ENCODE data around the gene RAF1.

The RAF1 gene

DNA sequence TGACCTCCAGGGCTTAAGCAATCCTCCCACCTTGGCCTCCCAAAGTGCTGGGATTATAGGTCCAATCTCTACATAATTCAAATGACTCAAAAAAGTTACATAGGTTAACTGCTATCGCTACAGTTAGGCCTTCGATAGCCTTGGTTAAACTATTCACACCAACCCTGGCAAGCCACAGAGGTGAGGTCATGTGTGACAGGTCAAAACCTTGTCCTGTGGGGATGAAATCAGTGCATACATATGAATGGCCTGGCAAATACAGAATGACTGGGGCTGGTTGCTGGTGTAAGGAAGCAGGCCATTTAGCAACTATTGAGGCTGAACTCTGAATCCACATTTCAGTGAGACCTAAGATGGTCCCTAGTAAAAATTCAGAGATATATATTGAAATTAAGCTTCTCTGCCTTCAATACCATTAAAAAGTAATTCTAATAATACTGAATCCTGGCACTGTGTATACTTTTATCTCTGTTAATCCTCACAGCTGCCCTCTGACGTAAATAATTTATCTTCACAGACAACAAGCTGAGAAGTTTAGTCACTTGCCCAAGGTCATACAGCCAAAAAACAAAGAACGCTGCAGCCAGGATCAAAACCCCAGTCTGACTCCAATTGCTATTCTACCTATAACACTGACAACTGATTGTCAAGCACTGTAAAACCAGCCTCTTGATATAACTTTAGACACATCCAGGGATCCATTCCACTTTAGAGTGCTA is 71.8 kb downstream of the RAF1 start:
- no peak for TF ChIP-seq FOXP2 (optimal IDR thresholded peaks at IDR 0.05; ENCODE audit: borderline replicate concordance, extremely low read depth, extremely low read length, insufficient read depth)
- TF ChIP-seq SIN3A (IDR thresholded peaks at IDR 0.05; ENCODE audit: borderline replicate concordance, insufficient read depth, low read length) = no peak
- no peak for TF ChIP-seq TAF1 (IDR thresholded peaks at IDR 0.05; ENCODE audit: borderline replicate concordance, insufficient read depth, low read length)
- no peak for TF ChIP-seq POLR2AphosphoS5 (IDR thresholded peaks at IDR 0.05; ENCODE audit: low read depth, low read length)
- TF ChIP-seq, protein P1, sequence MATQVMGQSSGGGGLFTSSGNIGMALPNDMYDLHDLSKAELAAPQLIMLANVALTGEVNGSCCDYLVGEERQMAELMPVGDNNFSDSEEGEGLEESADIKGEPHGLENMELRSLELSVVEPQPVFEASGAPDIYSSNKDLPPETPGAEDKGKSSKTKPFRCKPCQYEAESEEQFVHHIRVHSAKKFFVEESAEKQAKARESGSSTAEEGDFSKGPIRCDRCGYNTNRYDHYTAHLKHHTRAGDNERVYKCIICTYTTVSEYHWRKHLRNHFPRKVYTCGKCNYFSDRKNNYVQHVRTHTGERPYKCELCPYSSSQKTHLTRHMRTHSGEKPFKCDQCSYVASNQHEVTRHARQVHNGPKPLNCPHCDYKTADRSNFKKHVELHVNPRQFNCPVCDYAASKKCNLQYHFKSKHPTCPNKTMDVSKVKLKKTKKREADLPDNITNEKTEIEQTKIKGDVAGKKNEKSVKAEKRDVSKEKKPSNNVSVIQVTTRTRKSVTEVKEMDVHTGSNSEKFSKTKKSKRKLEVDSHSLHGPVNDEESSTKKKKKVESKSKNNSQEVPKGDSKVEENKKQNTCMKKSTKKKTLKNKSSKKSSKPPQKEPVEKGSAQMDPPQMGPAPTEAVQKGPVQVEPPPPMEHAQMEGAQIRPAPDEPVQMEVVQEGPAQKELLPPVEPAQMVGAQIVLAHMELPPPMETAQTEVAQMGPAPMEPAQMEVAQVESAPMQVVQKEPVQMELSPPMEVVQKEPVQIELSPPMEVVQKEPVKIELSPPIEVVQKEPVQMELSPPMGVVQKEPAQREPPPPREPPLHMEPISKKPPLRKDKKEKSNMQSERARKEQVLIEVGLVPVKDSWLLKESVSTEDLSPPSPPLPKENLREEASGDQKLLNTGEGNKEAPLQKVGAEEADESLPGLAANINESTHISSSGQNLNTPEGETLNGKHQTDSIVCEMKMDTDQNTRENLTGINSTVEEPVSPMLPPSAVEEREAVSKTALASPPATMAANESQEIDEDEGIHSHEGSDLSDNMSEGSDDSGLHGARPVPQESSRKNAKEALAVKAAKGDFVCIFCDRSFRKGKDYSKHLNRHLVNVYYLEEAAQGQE (IDR thresholded peaks at IDR 0.05; ENCODE audit: insufficient read depth in 1 of 2, low read depth in 2 of 2, low read length in 2 of 2) = no peak

GRCh38 chr3:12591456-12591855 is 72.5 kb downstream of the RAF1 start:
- TF ChIP-seq SIN3A (IDR thresholded peaks at IDR 0.05; ENCODE audit: borderline replicate concordance, insufficient read depth, low read length) (no peak), TAF1 (IDR thresholded peaks at IDR 0.05; ENCODE audit: borderline replicate concordance, insufficient read depth, low read length) (no peak), POLR2AphosphoS5 (IDR thresholded peaks at IDR 0.05; ENCODE audit: low read depth, low read length) (no peak), FOXP2 (optimal IDR thresholded peaks at IDR 0.05; ENCODE audit: borderline replicate concordance, extremely low read depth, extremely low read length, insufficient read depth) (no peak)
- TF ChIP-seq, protein P1 (IDR thresholded peaks at IDR 0.05; ENCODE audit: insufficient read depth in 1 of 2, low read depth in 2 of 2, low read length in 2 of 2) = no peak

- no peak for TF ChIP-seq FOXP2 (optimal IDR thresholded peaks at IDR 0.05; ENCODE audit: borderline replicate concordance, extremely low read depth, extremely low read length, insufficient read depth)
- no peak for TF ChIP-seq POLR2AphosphoS5 (IDR thresholded peaks at IDR 0.05; ENCODE audit: low read depth, low read length)
- no peak for TF ChIP-seq SIN3A (IDR thresholded peaks at IDR 0.05; ENCODE audit: borderline replicate concordance, insufficient read depth, low read length)
- no peak for TF ChIP-seq TAF1 (IDR thresholded peaks at IDR 0.05; ENCODE audit: borderline replicate concordance, insufficient read depth, low read length)
- TF ChIP-seq, protein P1 (IDR thresholded peaks at IDR 0.05; ENCODE audit: insufficient read depth in 1 of 2, low read depth in 2 of 2, low read length in 2 of 2) = no peak
Observed at GRCh38 chr3:12590096-12590495, 73.8 kb downstream of the RAF1 start.

GRCh38 chr3:12588039-12589009 is 75.6 kb downstream of the RAF1 start:
- TF ChIP-seq FOXP2 (optimal IDR thresholded peaks at IDR 0.05; ENCODE audit: borderline replicate concordance, extremely low read depth, extremely low read length, insufficient read depth) (no peak), SIN3A (IDR thresholded peaks at IDR 0.05; ENCODE audit: borderline replicate concordance, insufficient read depth, low read length) (no peak), POLR2AphosphoS5 (IDR thresholded peaks at IDR 0.05; ENCODE audit: low read depth, low read length) (no peak), TAF1 (IDR thresholded peaks at IDR 0.05; ENCODE audit: borderline replicate concordance, insufficient read depth, low read length) (no peak)
- TF ChIP-seq, protein P1 (IDR thresholded peaks at IDR 0.05; ENCODE audit: insufficient read depth in 1 of 2, low read depth in 2 of 2, low read length in 2 of 2) = no peak
